Left forelimb (tissue), 1 donor: ENCODE results near the gene CPNE1.

Experiments used
- DNase-seq: peaks from one replicate; pipeline ENCODE4 v3.0.0-alpha.2; 2018; ENCODE audit warnings: low spot score

CPNE1 gene

GRCh38 chr20:35600176-35600992, 64.3 kb downstream of the CPNE1 start:
- no peak for DNase-seq

- DNase-seq = no peak
These were observed 65.0 kb downstream of the CPNE1 start for GRCh38 chr20:35599776-35600120.

DNA sequence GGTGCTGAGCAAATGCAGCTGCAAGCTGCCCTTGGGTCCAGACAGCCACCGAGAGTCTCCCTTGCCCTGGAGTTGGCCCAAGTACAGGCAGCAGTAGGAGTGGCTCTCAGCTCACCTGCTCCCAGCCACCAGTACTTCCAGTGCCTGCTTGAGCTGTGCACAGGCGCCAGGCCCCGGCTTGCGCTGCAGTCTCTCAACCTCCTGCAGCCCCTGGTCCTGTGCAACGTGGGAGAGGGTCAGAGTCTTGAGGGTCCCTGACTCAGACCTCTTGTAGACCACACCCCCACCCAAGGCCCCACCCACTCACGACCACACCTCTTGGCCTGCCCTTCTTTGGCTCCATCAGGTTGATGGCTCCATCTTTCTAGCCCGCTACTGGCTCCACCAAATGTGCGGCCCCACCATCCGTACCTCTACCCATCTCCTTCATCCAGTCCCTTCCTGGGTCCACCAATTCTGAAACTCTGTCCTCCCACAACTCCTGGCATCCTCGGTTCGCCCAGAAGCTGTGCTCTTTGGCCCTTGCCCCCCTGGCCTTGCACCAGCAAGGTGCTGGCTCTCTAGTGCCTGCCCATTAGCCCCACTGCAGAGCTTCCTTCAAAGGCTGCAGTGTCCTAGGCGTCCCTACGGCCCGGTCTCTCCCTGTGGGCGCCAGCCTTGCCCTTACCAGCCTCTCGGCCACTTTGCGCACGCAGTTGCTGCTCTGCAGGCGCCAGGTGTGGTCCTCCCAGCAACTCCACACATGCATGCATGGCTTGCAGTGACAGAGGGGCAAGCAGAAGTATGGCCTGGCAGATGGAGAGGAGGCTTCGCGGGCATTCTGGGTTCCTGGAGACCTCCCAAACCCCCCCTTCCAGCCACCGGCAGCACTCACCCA, 65.6 kb downstream of the CPNE1 start:
- DNase-seq = no peak

DNA sequence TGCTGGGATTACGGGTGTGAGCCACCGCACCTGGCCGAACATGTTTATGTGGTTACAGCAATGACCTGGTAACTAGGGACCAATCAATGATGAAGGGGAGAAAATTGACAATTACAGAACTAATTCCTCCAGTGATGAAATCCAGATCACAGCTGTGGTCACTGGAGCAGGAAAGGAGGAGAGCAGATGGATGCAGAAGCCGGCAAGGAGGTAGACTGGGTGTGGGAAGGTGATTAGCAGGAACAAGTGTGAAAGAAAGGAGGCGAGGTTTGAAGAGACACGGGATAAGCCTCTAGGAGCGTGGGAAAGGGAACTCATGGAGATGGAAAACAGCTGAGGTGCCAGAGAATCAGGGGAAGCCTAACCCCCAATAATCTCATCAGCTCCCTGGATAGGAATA, 66.2 kb downstream of the CPNE1 start:
- DNase-seq = no peak

- peak; percentile 37 for DNase-seq
These were observed 67.5 kb downstream of the CPNE1 start for GRCh38 chr20:35597186-35597585.

DNA sequence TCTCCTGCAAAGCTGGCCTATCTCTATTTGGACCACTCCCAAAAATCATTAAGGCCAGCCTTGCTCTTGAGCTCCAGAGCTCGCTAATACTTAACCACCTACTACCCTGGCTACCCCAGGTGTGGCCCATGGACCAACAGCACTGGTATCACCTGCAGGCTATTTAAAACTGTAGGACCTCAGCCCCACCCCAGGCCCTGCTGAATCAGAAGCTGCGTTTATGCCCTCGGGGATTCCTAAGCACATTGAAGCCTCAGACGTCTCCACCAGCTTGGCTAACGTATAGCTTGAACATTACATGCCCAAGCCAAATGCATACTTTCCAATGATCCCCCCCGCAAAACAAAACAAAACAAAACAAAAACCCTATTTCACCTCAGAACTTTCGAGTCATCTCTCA, 68.8 kb downstream of the CPNE1 start:
- no peak for DNase-seq

DNA sequence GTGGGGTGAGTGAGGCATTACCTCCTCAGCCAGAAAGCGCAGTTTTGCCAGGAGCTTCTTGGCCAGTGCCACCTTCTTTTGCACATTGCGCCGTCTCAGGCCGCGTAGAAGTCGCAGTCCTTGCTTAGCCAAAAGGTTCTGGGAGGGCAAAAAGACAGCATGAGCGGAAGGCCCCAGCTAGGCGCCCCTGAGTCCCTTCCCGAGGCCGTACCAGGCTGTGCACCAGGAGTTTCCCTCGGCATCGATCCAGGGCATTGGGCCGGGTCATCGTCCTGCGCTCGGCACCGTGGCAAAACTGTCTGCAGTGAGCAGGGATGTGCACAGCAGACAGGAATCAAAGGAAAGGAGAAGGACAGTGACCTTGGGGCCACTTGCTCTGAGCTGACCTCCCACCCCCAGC, 69.2 kb downstream of the CPNE1 start:
- no peak for DNase-seq

DNA sequence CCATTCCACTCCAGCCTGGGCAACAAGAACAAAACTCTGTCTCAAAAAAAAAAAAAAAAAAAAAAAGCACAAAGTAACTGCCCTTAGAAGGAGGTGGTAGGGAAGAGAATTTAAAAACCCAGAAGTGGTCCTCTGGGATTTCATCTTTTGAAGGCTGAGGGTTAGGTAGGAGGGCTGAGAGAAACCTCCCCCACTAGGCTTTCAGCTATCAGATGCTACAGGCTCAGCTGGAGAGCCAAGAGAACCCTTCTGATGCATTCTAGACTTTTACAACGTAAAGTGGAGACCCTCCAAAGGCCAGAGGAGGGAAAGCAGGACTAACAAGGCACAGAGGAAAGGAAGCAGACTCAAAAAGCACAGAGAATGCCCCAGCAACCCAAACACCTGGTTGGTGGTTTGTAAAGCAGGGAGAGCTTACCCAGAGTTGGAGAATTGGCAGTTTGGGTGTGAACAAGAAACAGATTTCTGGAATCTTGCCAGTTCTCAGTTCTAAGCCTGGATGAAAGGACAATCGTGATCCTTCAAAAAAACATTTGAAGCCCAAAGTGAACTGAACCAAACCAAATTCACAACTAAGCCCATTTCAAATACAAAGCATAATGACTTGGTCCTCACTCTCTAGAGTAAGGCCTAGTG, 72.2 kb downstream of the CPNE1 start:
- DNase-seq = no peak

DNA sequence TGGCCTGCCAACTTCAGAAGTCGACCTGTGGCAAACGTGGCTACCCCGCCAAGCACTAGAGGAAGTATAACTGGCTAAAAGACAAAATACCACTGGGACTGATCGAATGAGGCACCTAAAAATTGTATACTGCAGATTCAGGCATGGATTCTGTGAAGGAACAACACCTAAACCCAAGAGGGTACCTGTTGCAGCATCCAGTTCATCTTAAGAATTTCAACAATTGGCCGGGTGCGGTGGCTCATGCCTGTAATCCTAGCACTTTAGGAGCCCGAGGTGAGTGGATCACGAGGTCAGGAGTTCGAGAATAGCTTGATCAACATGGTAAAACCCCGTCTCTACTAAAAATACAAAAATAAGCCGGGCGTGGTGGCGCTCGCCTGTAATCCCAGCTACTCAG, 76.3 kb downstream of the CPNE1 start:
- no peak for DNase-seq

DNA sequence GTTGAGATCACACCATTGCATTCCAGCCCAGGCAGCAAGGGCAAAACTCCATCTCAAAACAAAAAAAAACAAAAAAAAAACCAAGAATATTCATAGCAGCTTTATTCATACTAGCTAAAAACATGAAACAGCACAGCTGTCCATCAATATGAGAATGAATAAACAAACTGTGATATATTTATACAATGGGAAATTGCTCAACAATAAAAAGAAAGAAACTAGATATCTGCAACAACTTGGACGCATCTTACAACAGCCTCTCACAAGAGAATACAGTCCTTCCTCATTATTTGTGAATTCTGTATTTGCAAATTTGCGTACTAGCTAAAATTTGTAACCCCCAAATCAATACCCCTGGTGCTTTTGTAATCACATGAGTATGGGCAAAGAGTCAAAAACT, 77.3 kb downstream of the CPNE1 start:
- no peak for DNase-seq

DNA sequence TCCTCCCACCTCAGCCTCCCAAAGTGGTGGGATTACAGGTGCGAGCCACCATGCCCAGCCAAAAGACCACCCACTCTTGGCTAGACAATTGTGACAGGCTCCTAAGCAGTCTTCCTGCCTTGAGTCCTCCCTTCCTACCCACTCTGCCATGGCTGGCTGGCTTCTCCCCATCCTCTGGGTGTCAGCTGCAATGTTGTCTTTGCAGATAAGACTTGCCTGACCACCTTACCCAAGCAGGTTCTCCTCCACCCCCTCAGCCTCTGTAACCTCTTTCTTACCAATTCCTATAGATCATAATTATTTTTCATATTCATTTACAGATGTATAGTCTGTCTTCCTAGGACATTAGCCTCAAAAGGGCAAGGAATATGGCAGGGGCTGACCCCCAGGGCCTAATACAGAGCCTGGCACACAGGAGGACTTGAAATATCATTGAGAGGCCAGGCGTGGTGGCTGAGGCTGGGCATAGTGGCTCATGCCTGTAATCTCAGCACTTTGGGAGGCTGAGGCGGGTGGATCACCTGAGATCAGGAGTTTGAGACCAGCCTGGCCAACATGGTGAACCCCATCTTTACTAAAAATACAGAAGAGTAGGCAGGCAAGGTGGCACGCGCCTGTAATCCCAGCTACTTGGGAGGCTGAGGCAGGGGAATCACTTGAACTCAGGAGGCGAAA, 77.8 kb downstream of the CPNE1 start:
- DNase-seq = no peak

DNA sequence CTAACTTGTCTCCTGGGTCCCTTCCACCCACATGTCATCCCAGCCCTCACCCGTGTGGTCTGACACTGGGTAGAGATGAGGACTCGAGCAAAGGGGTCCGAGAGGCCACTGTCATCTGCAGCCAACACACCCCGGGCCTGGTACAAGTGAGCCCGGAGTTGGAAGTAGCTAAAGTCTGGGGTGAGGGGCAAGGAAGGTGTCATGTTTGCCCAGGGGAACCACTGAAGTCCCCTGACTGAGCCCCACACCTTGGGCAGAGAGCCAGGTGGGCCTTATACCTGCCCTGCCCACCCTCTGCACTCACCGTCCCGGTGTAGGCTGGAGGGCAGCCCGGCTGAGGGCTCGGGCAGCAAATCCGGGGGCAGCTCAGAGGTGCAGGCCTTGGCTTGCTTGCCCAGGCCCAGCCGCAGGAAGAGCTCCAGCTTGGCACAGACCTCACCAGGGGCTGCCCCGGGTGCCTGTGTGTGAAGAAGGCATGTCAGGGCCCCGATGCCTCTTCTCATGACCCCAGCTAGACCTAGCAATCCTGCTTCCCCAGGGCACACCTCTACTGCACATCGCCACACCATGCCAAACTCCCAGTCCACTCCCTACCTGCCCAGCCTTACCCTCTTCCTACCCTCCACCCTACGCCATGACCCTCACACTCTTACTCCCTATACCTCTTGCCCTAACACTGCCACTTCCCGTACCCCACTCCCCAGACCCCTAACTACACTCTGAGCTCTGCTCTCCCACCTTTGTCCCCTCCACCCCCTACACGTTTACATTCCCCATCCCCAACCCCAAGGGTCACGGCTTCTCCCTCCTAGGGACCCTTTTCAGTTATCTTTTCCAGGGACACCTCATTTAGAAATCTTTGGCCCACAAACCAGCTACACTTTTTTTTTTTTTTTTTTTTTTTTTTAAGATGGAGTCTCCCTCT, 80.8 kb downstream of the CPNE1 start:
- DNase-seq = no peak

DNA sequence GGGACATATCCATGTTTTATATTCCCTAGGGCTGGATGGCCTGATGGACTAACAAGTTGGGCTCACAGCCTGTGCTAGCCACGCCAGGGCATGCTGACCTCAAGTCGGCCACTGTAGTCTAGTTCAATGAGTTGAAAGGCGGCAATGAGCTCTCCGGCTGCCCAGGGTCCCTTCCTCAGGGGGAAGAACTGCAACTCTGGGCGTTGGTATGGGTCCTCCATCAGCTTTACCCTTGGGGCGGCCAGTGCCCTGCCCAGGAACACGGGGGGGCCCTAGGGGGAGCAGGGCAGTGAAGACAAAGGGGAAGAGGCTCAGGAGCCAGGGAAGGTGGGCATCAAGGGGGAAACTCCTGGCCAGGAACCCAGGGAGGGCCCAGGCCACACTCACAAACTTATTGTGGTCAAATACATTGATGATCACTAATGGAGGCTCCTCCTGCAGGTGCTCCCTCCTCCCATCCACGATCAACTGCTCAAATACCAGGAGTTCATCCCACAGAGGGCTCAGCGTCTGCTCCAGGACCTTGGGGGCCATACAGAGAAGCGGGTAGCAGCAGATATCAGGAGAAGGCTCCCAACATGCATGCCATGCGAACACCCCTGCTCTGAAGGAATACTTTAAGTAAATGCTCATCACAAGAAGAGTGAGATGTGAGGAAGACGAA, 81.8 kb downstream of the CPNE1 start:
- no peak for DNase-seq

GRCh38 chr20:35582131-35582530, 82.6 kb downstream of the CPNE1 start:
- DNase-seq = no peak

GRCh38 chr20:35579196-35579595, 85.5 kb downstream of the CPNE1 start:
- DNase-seq = no peak

- no peak for DNase-seq
These were observed 86.2 kb downstream of the CPNE1 start for GRCh38 chr20:35578469-35578868.

DNA sequence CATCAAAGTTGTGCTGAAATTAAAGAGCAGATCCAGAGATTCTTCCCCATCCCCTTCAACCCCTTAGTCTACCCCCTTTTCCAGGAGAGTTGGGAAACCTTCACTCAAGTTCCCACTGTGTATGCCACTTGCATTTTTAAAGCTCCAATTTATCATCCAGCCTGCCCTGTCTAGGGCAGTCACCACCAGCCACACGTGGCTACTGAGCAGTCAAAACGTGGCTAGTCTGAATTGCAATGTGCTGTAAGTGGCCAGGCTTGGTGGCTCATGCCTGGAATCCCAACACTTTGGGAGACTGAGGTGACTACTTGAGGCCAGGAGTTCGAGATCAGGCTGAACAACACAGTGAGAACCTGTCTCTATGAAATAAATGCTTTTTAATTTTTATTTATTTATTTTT, 87.9 kb downstream of the CPNE1 start:
- no peak for DNase-seq
